ENCODE results near the gene NOL4L. TPM values are rescaled to one million over a fixed set of nuclear protein-coding genes. Genes with fewer than 3 reads are reported as not detected.

Gene NOL4L
- total RNA-seq, 4 donors from 2014 or later, result 5.8 to 19.4 (median 12.8) TPM

DNA sequence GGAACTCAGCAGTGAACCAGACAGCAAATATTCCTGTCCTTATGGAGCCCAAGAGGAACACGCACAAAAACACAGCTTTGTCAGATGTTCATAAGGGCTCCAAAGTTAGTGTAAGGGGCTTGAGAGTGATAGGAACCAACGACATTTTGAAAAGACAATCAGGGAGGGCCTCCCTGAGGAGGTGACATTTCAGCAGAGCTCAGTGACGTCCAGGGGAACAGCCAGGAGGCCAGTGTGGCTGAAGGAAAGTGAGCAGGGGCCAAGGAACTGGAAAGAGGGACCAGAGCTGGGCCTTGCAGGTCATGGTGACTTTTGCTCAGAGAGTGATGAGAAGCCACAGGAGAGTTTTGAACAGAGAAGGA, 16.1 kb downstream of the NOL4L start:
- DNase-seq (ENCODE audit: extremely low spot score), result no peak
- intact Hi-C loops (cut with DNase I), result no loop called here
- 69% methylated on average over 2 of the region's 3 CpGs for WGBS
- Histone ChIP-seq H3K27me3 (no peaks in the 10 kb centered on the region), H3K27ac (replicated peaks in 1 of 4) (no peak overlapping the region), H3K4me3 (no peak overlapping the region), H3K4me1 (peaks cover 0 to 6% (median 1%) of the 10 kb centered on the region in 4 donors), H3K36me3 (no peaks in the 10 kb centered on the region), H3K9me3 (no peaks in the 10 kb centered on the region)
- no peak for TF ChIP-seq POLR2A (IDR thresholded peaks at IDR 0.05; ENCODE audit: low read depth)
- TF ChIP-seq, protein P1, sequence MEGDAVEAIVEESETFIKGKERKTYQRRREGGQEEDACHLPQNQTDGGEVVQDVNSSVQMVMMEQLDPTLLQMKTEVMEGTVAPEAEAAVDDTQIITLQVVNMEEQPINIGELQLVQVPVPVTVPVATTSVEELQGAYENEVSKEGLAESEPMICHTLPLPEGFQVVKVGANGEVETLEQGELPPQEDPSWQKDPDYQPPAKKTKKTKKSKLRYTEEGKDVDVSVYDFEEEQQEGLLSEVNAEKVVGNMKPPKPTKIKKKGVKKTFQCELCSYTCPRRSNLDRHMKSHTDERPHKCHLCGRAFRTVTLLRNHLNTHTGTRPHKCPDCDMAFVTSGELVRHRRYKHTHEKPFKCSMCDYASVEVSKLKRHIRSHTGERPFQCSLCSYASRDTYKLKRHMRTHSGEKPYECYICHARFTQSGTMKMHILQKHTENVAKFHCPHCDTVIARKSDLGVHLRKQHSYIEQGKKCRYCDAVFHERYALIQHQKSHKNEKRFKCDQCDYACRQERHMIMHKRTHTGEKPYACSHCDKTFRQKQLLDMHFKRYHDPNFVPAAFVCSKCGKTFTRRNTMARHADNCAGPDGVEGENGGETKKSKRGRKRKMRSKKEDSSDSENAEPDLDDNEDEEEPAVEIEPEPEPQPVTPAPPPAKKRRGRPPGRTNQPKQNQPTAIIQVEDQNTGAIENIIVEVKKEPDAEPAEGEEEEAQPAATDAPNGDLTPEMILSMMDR (IDR thresholded peaks at IDR 0.05), result no peak
- no peak for TF ChIP-seq EP300 (IDR thresholded peaks at IDR 0.05)
- TF ChIP-seq POLR2AphosphoS5 (IDR thresholded peaks at IDR 0.05), result no peak

- intact Hi-C loops (cut with DNase I), result no loop called here
These were observed 17.6 kb downstream of the NOL4L start for GRCh38 chr20:32567384-32568178.

GRCh38 chr20:32566379-32567374, 18.5 kb downstream of the NOL4L start:
- 80% methylated on average over 12 of the region's 12 CpGs for WGBS
- H3K27me3 ChIP-seq, result no peaks in the 10 kb centered on the region
- H3K36me3 ChIP-seq, result no peaks in the 10 kb centered on the region
- TF ChIP-seq EP300 (IDR thresholded peaks at IDR 0.05) (no peak), POLR2A (IDR thresholded peaks at IDR 0.05; ENCODE audit: low read depth) (no peak), POLR2AphosphoS5 (IDR thresholded peaks at IDR 0.05) (no peak)
- TF ChIP-seq, protein P1 (IDR thresholded peaks at IDR 0.05), result no peak
- H3K4me3 ChIP-seq, result no peak overlapping the region
- intact Hi-C loops (cut with DNase I), result no loop called here
- peaks cover 0 to 6% (median 0%) of the 10 kb centered on the region in 4 donors for H3K4me1 ChIP-seq
- no peak for DNase-seq (ENCODE audit: extremely low spot score)
- no peaks in the 10 kb centered on the region for H3K9me3 ChIP-seq
- no peak overlapping the region for H3K27ac ChIP-seq (replicated peaks in 1 of 4)

More at GRCh38 chr20:32567384-32568178, 17.6 kb downstream of the NOL4L start:
- WGBS, result 96% methylated on average over 4 of the region's 6 CpGs
- H3K36me3 ChIP-seq, result no peaks in the 10 kb centered on the region
- no peak for TF ChIP-seq POLR2AphosphoS5 (IDR thresholded peaks at IDR 0.05)
- TF ChIP-seq, protein P1 (IDR thresholded peaks at IDR 0.05), result no peak
- no peak for TF ChIP-seq POLR2A (IDR thresholded peaks at IDR 0.05; ENCODE audit: low read depth)
- no peak for TF ChIP-seq EP300 (IDR thresholded peaks at IDR 0.05)
- no peak overlapping the region for H3K4me3 ChIP-seq
- no peak overlapping the region for H3K27ac ChIP-seq (replicated peaks in 1 of 4)
- peaks cover 0 to 6% (median 0%) of the 10 kb centered on the region in 4 donors for H3K4me1 ChIP-seq
- H3K27me3 ChIP-seq, result no peaks in the 10 kb centered on the region
- no peaks in the 10 kb centered on the region for H3K9me3 ChIP-seq
- DNase-seq (ENCODE audit: extremely low spot score), result no peak

GRCh38 chr20:32565735-32566032, 19.4 kb downstream of the NOL4L start:
- 94% methylated on average over 5 of the region's 5 CpGs for WGBS
- intact Hi-C loops (cut with DNase I), result no loop called here
- no peak overlapping the region for H3K4me3 ChIP-seq
- TF ChIP-seq POLR2AphosphoS5 (IDR thresholded peaks at IDR 0.05), result no peak
- TF ChIP-seq, protein P1 (IDR thresholded peaks at IDR 0.05), result no peak
- TF ChIP-seq EP300 (IDR thresholded peaks at IDR 0.05), result no peak
- no peak for TF ChIP-seq POLR2A (IDR thresholded peaks at IDR 0.05; ENCODE audit: low read depth)
- H3K27ac ChIP-seq (replicated peaks in 1 of 4), result no peak overlapping the region
- H3K27me3 ChIP-seq, result no peaks in the 10 kb centered on the region
- H3K36me3 ChIP-seq, result no peaks in the 10 kb centered on the region
- no peaks in the 10 kb centered on the region for H3K9me3 ChIP-seq
- peaks cover 0 to 6% (median 2%) of the 10 kb centered on the region in 4 donors for H3K4me1 ChIP-seq
- DNase-seq (ENCODE audit: extremely low spot score), result no peak
